ENCODE results near the gene IGF2BP3. TPM values are rescaled to one million over a fixed set of nuclear protein-coding genes. Genes with fewer than 3 reads are reported as not detected.
"Not testable (repeated sequence)": the region's sequence is repeated elsewhere in the genome, so short reads cannot be mapped to it uniquely, and the experiment has no call there.

IGF2BP3 gene
- total RNA-seq, 1 experiment from 2014 or later, result 75.3 TPM

- intact Hi-C loops (cut with micrococcal nuclease; ENCODE audit: unreplicated experiment), result no loop called here
- H3K4me1 ChIP-seq (ENCODE audit: insufficient read depth, low read length, poor library complexity, severe bottlenecking), result peaks cover 7% of the 10 kb centered on the region
- no TSS peak for BruUV-seq (replicated peaks)
- peaks cover 14% of the 10 kb centered on the region for H3K36me3 ChIP-seq (ENCODE audit: insufficient read depth, low read length, poor library complexity, severe bottlenecking)
- no peaks in the 10 kb centered on the region for H3K27me3 ChIP-seq (replicated peaks; ENCODE audit: insufficient read depth, low read depth, low read length, poor library complexity)
- CTCF ChIA-PET, result no interaction called here
- H3K4me3 ChIP-seq (ENCODE audit: low read depth, low read length, poor library complexity, severe bottlenecking), result no peak overlapping the region
- DNase-seq (ENCODE audit: low spot score), result no peak
- no peak for TF ChIP-seq EZH2 (IDR thresholded peaks at IDR 0.05; ENCODE audit: borderline replicate concordance, low read depth, low read length, poor library complexity, severe bottlenecking)
- POLR2A ChIA-PET (ENCODE audit: low non-redundant PET), result no interaction called here
- H3K27ac ChIP-seq (ENCODE audit: low read depth, low read length, poor library complexity, severe bottlenecking), result no peak overlapping the region
- peaks cover 11% of the 10 kb centered on the region for H3K9me3 ChIP-seq (ENCODE audit: low read depth, low read length, poor library complexity, severe bottlenecking)
Observed at GRCh38 chr7:23405240-23405618, 65.1 kb downstream of the IGF2BP3 start.

- Histone ChIP-seq H3K27ac (ENCODE audit: low read depth, low read length, poor library complexity, severe bottlenecking) (no peak overlapping the region), H3K27me3 (replicated peaks; ENCODE audit: insufficient read depth, low read depth, low read length, poor library complexity) (no peaks in the 10 kb centered on the region), H3K4me3 (ENCODE audit: low read depth, low read length, poor library complexity, severe bottlenecking) (no peak overlapping the region), H3K36me3 (ENCODE audit: insufficient read depth, low read length, poor library complexity, severe bottlenecking) (peaks cover 14% of the 10 kb centered on the region), H3K9me3 (ENCODE audit: low read depth, low read length, poor library complexity, severe bottlenecking) (peaks cover 11% of the 10 kb centered on the region), H3K4me1 (ENCODE audit: insufficient read depth, low read length, poor library complexity, severe bottlenecking) (peaks cover 7% of the 10 kb centered on the region)
- BruUV-seq (replicated peaks), result no TSS peak
- intact Hi-C loops (cut with micrococcal nuclease; ENCODE audit: unreplicated experiment), result no loop called here
- TF ChIP-seq EZH2 (IDR thresholded peaks at IDR 0.05; ENCODE audit: borderline replicate concordance, low read depth, low read length, poor library complexity, severe bottlenecking), result no peak
- no peak for TF ChIP-seq CTCF (conservative IDR thresholded peaks at IDR 0.05; ENCODE audit: low read depth, low read length)
- ChIA-PET CTCF (no interaction called here), POLR2A (ENCODE audit: low non-redundant PET) (no interaction called here)
- no peak for DNase-seq (ENCODE audit: low spot score)
Observed at GRCh38 chr7:23404546-23405239, 65.6 kb downstream of the IGF2BP3 start.

- H3K4me1 ChIP-seq (ENCODE audit: insufficient read depth, low read length, poor library complexity, severe bottlenecking), result peaks cover 7% of the 10 kb centered on the region
- H3K9me3 ChIP-seq (ENCODE audit: low read depth, low read length, poor library complexity, severe bottlenecking), result peaks cover 11% of the 10 kb centered on the region
- POLR2A ChIA-PET (ENCODE audit: low non-redundant PET), result no interaction called here
- BruUV-seq (replicated peaks), result no TSS peak
- no peak overlapping the region for H3K27ac ChIP-seq (ENCODE audit: low read depth, low read length, poor library complexity, severe bottlenecking)
- no peak for TF ChIP-seq EZH2 (IDR thresholded peaks at IDR 0.05; ENCODE audit: borderline replicate concordance, low read depth, low read length, poor library complexity, severe bottlenecking)
- TF ChIP-seq CTCF (conservative IDR thresholded peaks at IDR 0.05; ENCODE audit: low read depth, low read length), result no peak
- CTCF ChIA-PET, result no interaction called here
- intact Hi-C loops (cut with micrococcal nuclease; ENCODE audit: unreplicated experiment), result no loop called here
- DNase-seq (ENCODE audit: low spot score), result no peak
- H3K36me3 ChIP-seq (ENCODE audit: insufficient read depth, low read length, poor library complexity, severe bottlenecking), result peaks cover 14% of the 10 kb centered on the region
- H3K4me3 ChIP-seq (ENCODE audit: low read depth, low read length, poor library complexity, severe bottlenecking), result no peak overlapping the region
- H3K27me3 ChIP-seq (replicated peaks; ENCODE audit: insufficient read depth, low read depth, low read length, poor library complexity), result no peaks in the 10 kb centered on the region
Observed at GRCh38 chr7:23403970-23404369, 66.3 kb downstream of the IGF2BP3 start.

GRCh38 chr7:23398090-23398489 lies 72.2 kb downstream of the IGF2BP3 start:
- DNase-seq (ENCODE audit: low spot score); POLR2A ChIA-PET (ENCODE audit: low non-redundant PET); CTCF ChIA-PET; H3K27ac ChIP-seq (ENCODE audit: low read depth, low read length, poor library complexity, severe bottlenecking); intact Hi-C loops (cut with micrococcal nuclease; ENCODE audit: unreplicated experiment); H3K27me3 ChIP-seq (replicated peaks; ENCODE audit: insufficient read depth, low read depth, low read length, poor library complexity); H3K4me3 ChIP-seq (ENCODE audit: low read depth, low read length, poor library complexity, severe bottlenecking); H3K9me3 ChIP-seq (ENCODE audit: low read depth, low read length, poor library complexity, severe bottlenecking): not testable (repeated sequence)
- TSS peak; percentile 10 for BruUV-seq (replicated peaks)
- Histone ChIP-seq H3K4me1 (ENCODE audit: insufficient read depth, low read length, poor library complexity, severe bottlenecking) (peaks cover 10% of the 10 kb centered on the region), H3K36me3 (ENCODE audit: insufficient read depth, low read length, poor library complexity, severe bottlenecking) (peaks cover 10% of the 10 kb centered on the region)
